Upper lobe of right lung (tissue), 1 donor: ENCODE results near the gene UGGT2. TPM values are rescaled to one million over a fixed set of nuclear protein-coding genes. Genes with fewer than 3 reads are reported as not detected.

Source experiments
- ATAC-seq: fragments of 200-7000 bp; cut with Tn5 transposase; one replicate; pipeline ENCODE4 v1.9.1; 2020; ENCODE audit warnings: mild to moderate bottlenecking, moderate library complexity
- DNase-seq: peaks from one replicate; pipeline ENCODE4 v3.0.0-alpha.2; 2020
- H3K27ac ChIP-seq: fragments of 200-600 bp; one replicate; pipeline ENCODE4 v1.8.0; 2022
- H3K27me3 ChIP-seq: fragments of 200-600 bp; one replicate; pipeline ENCODE4 v1.8.0; 2022; ENCODE audit warnings: mild to moderate bottlenecking
- H3K36me3 ChIP-seq: fragments of 200-600 bp; one replicate; pipeline ENCODE4 v1.8.0; 2022
- H3K4me1 ChIP-seq: fragments of 200-600 bp; one replicate; pipeline ENCODE4 v1.8.0; 2022
- H3K4me3 ChIP-seq: fragments of 200-600 bp; one replicate; pipeline ENCODE4 v1.8.0; 2022; ENCODE audit warnings: mild to moderate bottlenecking
- H3K9me3 ChIP-seq: fragments of 200-600 bp; one replicate; pipeline ENCODE4 v1.8.0; 2022
- intact Hi-C: fragments of 100-400 bp; cut with DNase I; formaldehyde crosslinking; loops from one replicate; pipeline ENCODE4 v1.11.0; 2022
- long read RNA-seq: library from polyadenylated mRNA; unstranded; transcript quantifications from one replicate; pipeline ENCODE4 v2.0.0, GENCODE V29; 2021
- total RNA-seq: library from RNA; stranded (reverse); fragmentation: NEBNext Ultra II Directional; extraction: Animal tissue kit (Norgen Biotek cat#: 25700); gene quantifications from one replicate; pipeline ENCODE4 v1.2.1, GENCODE V29; 2021
- TF ChIP-seq, protein P1 (sequence below): fragments of 200-600 bp; IDR thresholded peaks from one replicate; pipeline ENCODE4 v1.8.0; 2022; ENCODE audit warnings: antibody characterized with exemption
- donor health status: DM: no; HTN: yes; CAD: no; lungs with severe emphysema.

UGGT2 gene
- total RNA-seq: 21.7 TPM
- long read RNA-seq, partial matches to known transcripts: 2 of 7 reads
- long read RNA-seq, other reads (novel, unspliced or antisense): 4 of 7 reads

GRCh38 chr13:96053003-96053703 lies at the start of gene UGGT2:
TSS of gene UGGT2 (minus strand) at chr13:96053401. CDS start at chr13:96053312, 89 bp downstream.
- DNase-seq: peak; percentile 98
- Histone ChIP-seq H3K4me1 (peaks cover 6% of the 10 kb centered on the region), H3K4me3 (peak within 1 kb of the TSS; percentile 95), H3K27ac (peak within 1 kb of the TSS; percentile 86), H3K27me3 (no peaks in the 10 kb centered on the region), H3K36me3 (no peaks in the 10 kb centered on the region), H3K9me3 (no peaks in the 10 kb centered on the region)
- intact Hi-C loops: no loop called here
- TF ChIP-seq, protein P1, sequence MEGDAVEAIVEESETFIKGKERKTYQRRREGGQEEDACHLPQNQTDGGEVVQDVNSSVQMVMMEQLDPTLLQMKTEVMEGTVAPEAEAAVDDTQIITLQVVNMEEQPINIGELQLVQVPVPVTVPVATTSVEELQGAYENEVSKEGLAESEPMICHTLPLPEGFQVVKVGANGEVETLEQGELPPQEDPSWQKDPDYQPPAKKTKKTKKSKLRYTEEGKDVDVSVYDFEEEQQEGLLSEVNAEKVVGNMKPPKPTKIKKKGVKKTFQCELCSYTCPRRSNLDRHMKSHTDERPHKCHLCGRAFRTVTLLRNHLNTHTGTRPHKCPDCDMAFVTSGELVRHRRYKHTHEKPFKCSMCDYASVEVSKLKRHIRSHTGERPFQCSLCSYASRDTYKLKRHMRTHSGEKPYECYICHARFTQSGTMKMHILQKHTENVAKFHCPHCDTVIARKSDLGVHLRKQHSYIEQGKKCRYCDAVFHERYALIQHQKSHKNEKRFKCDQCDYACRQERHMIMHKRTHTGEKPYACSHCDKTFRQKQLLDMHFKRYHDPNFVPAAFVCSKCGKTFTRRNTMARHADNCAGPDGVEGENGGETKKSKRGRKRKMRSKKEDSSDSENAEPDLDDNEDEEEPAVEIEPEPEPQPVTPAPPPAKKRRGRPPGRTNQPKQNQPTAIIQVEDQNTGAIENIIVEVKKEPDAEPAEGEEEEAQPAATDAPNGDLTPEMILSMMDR: no peak
- peak; percentile 100 for ATAC-seq

- no peak overlapping the region for H3K4me3 ChIP-seq
- no peaks in the 10 kb centered on the region for H3K4me1 ChIP-seq
- ATAC-seq: no peak
- no peak for DNase-seq
- H3K27ac ChIP-seq: no peak overlapping the region
- no peaks in the 10 kb centered on the region for H3K36me3 ChIP-seq
- TF ChIP-seq, protein P1: no peak
- H3K9me3 ChIP-seq: no peaks in the 10 kb centered on the region
- intact Hi-C loops: no loop called here
- peaks cover 6% of the 10 kb centered on the region for H3K27me3 ChIP-seq
Observed at GRCh38 chr13:96100457-96101220, 47.4 kb upstream of the UGGT2 start.

- TF ChIP-seq, protein P1: no peak
- Histone ChIP-seq H3K36me3 (no peaks in the 10 kb centered on the region), H3K27me3 (peaks cover 52% of the 10 kb centered on the region), H3K27ac (no peak overlapping the region), H3K4me1 (no peaks in the 10 kb centered on the region), H3K4me3 (no peak overlapping the region), H3K9me3 (no peaks in the 10 kb centered on the region)
- ATAC-seq (no peak), DNase-seq (no peak)
- intact Hi-C loops: no loop called here
Observed at GRCh38 chr13:96093296-96094006, 40.2 kb upstream of the UGGT2 start.

DNA sequence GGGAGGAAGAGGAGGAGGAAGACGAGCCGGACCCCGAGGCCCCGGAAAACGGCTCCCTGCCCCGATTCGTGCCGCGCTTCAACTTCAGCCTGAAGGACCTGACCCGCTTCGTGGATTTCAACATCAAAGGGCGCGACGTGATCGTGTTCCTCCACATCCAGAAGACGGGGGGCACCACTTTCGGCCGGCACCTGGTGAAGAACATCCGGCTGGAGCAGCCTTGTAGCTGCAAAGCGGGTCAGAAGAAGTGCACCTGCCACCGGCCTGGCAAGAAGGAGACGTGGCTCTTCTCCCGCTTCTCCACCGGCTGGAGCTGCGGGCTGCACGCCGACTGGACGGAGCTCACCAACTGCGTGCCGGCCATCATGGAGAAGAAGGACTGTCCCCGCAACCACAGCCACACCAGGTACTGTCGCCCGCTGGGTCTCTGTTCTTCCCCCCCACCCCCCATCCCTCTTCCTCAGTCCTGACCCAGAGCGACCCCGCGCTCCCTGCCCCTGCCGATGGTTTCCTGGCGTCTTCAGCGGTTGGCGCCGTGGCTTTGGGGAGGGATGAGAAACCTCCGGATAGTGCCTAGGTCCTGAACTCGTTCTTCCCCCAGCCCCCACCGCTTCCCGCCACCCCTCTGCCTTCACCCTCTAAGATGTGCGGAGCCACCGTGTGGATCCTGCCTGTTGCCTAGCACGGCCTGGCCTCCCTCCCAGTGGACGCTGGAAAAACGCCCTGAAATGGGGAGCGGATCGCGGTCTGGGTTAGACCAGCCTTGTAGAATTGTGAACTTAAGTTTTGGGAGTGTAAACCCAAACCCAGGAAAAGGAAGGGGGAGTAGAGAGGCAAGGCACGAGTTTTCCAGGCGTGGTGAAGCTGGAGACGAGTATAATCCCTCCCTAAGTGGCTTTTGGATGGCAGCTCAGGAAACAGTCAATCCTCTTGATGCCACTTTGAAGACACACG lies 38.2 kb upstream of the UGGT2 start:
- Histone ChIP-seq H3K36me3 (no peaks in the 10 kb centered on the region), H3K27me3 (peaks cover 69% of the 10 kb centered on the region), H3K9me3 (no peaks in the 10 kb centered on the region), H3K4me1 (no peaks in the 10 kb centered on the region), H3K4me3 (peak overlapping the region; percentile 20), H3K27ac (no peak overlapping the region)
- intact Hi-C loops: no loop called here
- peak; percentile 27 for ATAC-seq
- TF ChIP-seq, protein P1: no peak
- DNase-seq: peak; percentile 63
